NCI-H774 (cell line): ENCODE data around the gene SH3RF3.
A peak's percentile ranks its signal among the peaks of the same experiment; 100 is the strongest.

Source experiments
- DNase-seq: peaks from one replicate; lab custom pipeline; 2025; lab: John Stamatoyannopoulos, UW

SH3RF3 gene

GRCh38 chr2:109377976-109378375, 249.0 kb downstream of the SH3RF3 start:
- DNase-seq: no peak

- DNase-seq: no peak
Measured at GRCh38 chr2:109378682-109379081, 249.7 kb downstream of the SH3RF3 start.

GRCh38 chr2:109379507-109379906, 250.5 kb downstream of the SH3RF3 start:
- DNase-seq: no peak

DNA sequence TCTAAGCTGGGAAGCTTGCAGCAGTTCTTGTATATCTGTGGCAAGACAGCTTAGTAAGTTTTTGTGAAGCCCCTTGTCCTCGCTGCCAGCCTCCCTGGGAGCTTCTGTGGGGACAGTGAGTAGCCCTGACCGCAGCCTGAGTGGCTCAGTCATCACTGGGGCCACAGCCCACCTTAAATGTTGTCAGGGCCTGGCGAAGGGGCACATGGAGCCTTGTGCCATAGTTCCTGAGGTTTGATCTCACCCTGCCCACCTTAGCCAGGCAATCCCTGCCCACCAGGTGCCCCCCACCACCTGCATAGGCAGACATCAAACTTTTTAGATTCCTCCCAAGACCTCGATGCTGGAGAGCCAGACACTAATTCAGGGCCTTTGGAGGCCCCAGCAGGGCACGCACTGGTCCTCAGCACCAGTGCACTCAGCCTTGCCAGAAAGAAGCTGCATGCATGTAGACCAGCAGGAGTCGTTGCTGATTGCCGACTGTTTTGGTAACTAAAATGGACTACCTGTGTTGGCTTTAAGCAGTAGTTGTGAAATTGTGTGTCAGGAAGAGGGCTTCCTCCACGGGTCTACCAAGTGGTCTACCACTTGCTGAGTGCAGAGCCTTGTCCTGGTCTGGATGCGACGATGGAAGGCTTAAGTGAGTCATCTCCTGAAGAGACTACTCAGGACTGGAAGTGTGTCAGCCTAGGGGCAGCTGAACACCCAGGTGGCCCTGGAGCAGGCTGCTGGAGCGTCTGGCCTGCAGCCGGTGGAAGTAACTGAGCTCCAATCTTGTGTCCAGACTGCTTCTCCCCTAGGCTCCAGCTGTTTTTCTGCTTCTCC, 251.7 kb downstream of the SH3RF3 start:
- no peak for DNase-seq

DNA sequence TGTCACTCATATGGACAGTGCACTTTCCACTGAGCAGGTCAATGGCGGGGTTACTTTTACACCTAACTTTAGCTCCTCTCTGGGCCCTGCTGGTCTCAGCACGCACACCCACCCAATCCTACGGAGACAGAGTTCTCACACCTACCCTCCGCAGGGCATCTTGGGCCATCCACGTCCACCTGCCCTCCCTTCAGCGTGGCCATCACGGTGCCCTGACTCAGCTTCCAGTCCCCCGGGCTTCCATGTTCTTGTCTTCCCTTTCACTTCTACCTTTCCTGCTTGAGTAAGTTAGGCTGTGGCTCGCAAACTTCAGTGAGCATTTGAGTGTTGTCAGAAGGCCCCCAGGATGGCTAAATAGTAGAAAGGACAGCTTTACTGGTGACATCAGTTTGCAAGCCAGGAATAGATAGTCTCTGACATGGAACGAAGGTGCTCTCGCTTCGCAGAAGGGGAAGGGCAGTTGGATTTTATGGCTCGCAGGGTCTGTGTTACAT, 252.4 kb downstream of the SH3RF3 start:
- no peak for DNase-seq

GRCh38 chr2:109382226-109382895, 253.4 kb downstream of the SH3RF3 start:
- DNase-seq: no peak

GRCh38 chr2:109382951-109383350, 253.9 kb downstream of the SH3RF3 start:
- no peak for DNase-seq

DNA sequence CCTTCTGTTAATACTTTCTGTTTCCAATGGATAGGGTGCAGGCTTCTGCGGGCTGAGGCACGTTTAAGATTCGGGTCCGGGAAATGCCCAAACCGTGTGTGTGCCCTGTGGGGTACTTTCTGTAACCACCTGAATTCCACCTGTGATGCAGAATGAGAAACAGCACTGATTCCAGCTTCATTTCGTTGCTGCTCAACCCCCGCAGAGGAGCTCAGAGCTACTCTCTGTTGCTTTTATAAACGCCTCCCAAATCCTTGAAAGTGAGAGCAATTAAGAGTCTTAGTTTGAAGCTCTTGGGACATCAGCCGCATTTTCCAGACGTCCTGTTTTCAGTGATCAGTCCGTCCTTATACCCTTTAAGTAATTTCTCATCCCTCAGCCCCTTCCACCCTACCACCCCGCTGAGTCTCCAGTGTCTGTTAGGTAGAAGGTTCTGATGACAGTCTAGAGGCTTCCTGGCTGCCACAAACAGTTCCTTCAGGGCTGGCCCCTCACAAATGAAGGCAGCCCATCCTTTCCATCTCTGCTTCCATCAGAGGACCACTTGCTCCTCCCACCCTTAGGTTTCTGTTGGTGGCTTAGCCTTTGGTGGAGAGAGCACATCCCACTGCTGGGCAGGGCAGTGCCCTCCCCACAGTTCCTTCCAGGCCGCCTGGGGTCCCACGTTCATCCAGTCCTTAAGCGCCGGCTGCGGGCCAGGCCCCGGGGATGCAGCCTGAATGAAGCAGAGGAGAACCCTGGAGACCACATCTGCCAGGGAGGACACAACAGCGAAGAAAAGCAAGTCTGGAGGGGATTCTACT, 254.7 kb downstream of the SH3RF3 start:
- DNase-seq: no peak

GRCh38 chr2:109384308-109385271, 255.6 kb downstream of the SH3RF3 start:
- no peak for DNase-seq

DNA sequence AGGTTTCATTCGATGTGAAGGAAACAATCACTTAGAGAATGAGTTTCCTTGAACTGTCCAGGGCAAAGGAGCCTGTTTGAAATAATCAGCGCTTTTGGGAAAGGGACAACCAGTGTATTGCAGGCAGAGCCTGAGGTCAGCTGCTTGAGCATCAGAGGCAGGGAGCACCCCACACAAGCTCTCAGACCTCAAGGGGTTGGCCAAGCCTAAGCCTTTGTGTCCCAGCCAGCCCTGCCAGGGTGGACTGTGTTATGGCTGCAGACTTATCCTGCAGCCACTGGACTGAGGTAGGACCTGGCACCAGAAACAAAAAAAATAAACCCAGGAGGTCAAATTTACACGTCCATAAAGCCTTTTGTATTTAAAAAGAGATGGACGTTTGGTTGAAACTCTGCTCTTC, 256.5 kb downstream of the SH3RF3 start:
- no peak for DNase-seq

- DNase-seq: peak; percentile 25
Measured at GRCh38 chr2:109386004-109386695, 257.1 kb downstream of the SH3RF3 start.

- DNase-seq: no peak
Measured at GRCh38 chr2:109387221-109387735, 258.3 kb downstream of the SH3RF3 start.

DNA sequence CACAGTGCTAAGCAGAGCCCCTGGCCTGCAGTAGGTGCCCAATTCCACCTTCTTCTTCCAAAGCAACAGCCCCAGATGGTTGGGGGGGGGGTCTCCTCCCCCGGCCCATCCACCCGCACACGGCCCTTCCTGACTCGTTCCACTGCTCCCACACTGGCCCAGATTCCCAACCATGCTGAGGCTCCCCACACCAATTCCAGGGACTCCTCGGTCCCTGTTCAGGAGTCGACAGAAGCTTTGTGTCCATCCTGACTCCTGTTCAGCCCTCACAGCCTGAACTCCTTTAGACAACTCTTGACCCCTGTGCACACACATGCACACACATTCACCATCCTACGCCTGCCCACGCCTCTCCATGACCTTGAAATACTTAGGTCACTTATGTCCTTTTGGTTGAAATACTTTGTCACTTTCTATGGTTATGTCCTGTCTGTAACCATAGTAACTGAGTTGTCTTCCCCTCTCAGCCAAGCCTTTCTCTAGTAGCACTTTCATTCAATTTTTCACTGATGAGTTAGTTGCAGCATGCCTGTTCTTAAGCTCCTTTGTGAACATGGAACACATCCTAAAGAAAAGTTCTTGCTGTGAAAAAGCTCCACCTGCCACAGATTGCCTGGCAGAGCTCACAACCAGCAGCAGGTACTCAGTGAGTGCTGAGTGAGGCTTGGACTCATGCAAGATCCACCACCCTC, 258.9 kb downstream of the SH3RF3 start:
- no peak for DNase-seq

- no peak for DNase-seq
Measured at GRCh38 chr2:109391243-109391642, 262.2 kb downstream of the SH3RF3 start.

DNA sequence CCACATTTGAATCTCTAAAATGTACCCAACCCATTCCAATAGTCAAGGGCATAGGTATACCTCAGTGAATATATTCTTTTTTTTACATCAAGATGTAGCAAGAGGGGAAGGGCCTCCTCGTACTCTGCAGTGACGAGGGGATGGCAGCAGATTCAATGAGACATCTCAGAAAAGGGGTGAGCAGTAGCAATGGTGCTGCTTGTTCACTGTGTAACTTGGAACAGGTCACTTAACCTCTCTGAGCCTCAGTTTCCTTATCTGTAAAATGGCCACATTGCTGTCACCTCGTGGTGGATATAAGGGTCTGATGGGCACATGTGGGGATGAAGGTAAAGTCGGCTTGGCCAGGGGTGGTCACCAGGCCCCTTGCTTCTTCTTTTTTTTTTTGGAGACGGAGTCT, 263.1 kb downstream of the SH3RF3 start:
- no peak for DNase-seq

GRCh38 chr2:109392816-109393661, 264.0 kb downstream of the SH3RF3 start:
- DNase-seq: no peak

DNA sequence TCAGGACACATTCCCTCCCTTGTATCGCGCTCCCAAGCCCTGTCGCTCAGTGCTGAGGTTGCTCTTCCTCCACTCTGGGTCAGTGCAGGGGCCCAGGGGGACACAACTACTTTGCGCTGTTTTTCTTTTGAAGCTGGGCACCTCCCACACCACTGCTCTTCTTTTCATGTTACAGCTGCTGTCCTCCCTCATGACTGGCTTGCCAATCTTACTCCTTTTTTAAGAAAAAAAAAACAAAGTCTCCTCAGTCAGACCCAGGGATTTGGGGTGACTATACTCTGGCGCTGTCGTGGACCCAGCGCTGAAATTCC, 264.6 kb downstream of the SH3RF3 start:
- DNase-seq: no peak

GRCh38 chr2:109395494-109396201, 266.6 kb downstream of the SH3RF3 start:
- DNase-seq: peak; percentile 7
